ENCODE measurements around the gene MAPK11.

DNA sequence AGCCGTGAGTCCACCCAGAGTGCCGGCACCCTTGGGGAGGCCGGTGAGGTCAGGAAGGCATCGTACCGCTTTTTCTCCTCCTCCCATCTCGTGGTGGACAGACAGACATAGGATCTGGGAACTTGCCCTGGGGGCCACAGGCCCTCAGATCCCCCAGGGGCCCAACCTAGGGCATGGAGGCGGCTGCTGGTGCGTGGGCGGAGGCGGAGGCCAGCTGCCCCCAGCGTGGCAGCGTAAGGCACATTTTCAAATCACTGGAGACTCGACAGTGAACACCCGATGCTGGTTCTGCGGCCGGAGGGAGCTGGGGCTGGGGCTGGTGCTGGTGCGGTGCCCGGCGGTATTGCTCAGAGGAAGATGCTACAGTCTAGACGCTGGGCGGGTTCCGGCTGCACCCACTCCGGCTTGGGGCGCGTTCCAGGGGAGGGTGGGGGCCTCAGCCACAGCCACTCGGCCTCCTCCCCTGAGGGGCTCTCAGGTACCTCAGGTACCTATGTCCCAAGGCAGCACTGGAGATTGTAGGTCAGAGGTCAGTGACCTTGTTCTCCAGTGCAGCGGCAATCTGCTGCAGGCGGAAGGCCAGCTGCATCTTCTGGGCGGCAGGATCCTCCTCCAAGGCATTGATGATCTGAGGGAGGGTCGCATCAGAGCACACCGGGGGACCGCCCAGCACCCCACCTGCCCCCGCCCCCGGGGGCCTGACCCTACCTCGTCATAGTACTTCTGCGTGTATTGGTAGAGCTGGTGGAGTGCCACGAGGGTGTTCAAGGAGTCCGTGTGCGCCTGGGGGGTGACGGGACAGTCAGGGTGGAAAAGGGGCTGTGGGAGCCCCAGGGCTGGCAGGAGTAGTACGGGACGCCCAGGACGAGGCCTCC is 5.2 kb upstream of the MAPK11 start:
- TF ChIP-seq, protein P1, sequence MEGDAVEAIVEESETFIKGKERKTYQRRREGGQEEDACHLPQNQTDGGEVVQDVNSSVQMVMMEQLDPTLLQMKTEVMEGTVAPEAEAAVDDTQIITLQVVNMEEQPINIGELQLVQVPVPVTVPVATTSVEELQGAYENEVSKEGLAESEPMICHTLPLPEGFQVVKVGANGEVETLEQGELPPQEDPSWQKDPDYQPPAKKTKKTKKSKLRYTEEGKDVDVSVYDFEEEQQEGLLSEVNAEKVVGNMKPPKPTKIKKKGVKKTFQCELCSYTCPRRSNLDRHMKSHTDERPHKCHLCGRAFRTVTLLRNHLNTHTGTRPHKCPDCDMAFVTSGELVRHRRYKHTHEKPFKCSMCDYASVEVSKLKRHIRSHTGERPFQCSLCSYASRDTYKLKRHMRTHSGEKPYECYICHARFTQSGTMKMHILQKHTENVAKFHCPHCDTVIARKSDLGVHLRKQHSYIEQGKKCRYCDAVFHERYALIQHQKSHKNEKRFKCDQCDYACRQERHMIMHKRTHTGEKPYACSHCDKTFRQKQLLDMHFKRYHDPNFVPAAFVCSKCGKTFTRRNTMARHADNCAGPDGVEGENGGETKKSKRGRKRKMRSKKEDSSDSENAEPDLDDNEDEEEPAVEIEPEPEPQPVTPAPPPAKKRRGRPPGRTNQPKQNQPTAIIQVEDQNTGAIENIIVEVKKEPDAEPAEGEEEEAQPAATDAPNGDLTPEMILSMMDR (IDR thresholded peaks at IDR 0.05; ENCODE audit: low read depth, low read length), result no peak
- no peak for TF ChIP-seq EZH2phosphoT487 (IDR thresholded peaks at IDR 0.05; ENCODE audit: low read depth)

Data from OCI-LY3 (cell line).